K562 (cell line): Measurements from ENCODE around the gene ZFP36. TPM values are rescaled to one million over a fixed set of nuclear protein-coding genes. Genes with fewer than 3 reads are reported as not detected.

ENCODE experiments used
- BDP1 ChIP-seq: IDR thresholded peaks from 3 replicates; pipeline ENCODE4 v1.6.1; 2011; ENCODE audit not compliant: insufficient read length, insufficient read depth
- CGGBP1 ChIP-seq: fragments of 250-450 bp; sonication (Bioruptor Pico); IDR thresholded peaks from 2 replicates; pipeline ENCODE4 v1.9.0; 2021; ENCODE audit warnings: mild to moderate bottlenecking
- CTCF ChIP-seq, 3 experiments: IDR thresholded peaks in 2 of 3; conservative IDR thresholded peaks in 1 of 3; 2 replicates each; pipeline ENCODE4 v1.5.1; 2011 to 2012; ENCODE audit warnings: low read length in 3 of 3, mild to moderate bottlenecking in 3 of 3, control low read depth in 2 of 3, improper control_type of control experiment in 1 of 3, inconsistent platforms in 1 of 3, low read depth in 1 of 3, mixed read lengths in 1 of 3, moderate library complexity in 1 of 3; ENCODE audit not compliant: insufficient read depth in 2 of 3
- GABPA ChIP-seq: fragments of 200-800 bp; sonication (Bioruptor generic); conservative IDR thresholded peaks from 2 replicates; pipeline ENCODE4 v1.6.1; 2016; ENCODE audit warnings: low read depth, missing genetic modification characterization, missing compliant biosample characterization
- ID3 ChIP-seq, 2 experiments: fragments of 250-450 bp in 1 of 2; fragments of 450-650 bp in 1 of 2; sonication (Bioruptor Pico) in 1 of 2; IDR thresholded peaks; 2 replicates each; pipeline versions ENCODE4 v1.6.1 to v1.8.0; 2016 to 2021; ENCODE audit warnings: mild to moderate bottlenecking in 2 of 2, moderate library complexity in 2 of 2, missing compliant biosample characterization in 1 of 2, missing genetic modification characterization in 1 of 2
- MCM3 ChIP-seq: fragments of 450-650 bp; IDR thresholded peaks from 2 replicates; pipeline ENCODE4 v1.6.1; 2016
- MGA ChIP-seq: fragments of 450-650 bp; IDR thresholded peaks from 2 replicates; pipeline ENCODE4 v1.6.1; 2016; ENCODE audit warnings: mild to moderate bottlenecking, moderate library complexity
- NEUROD1 ChIP-seq: fragments of 150-350 bp; IDR thresholded peaks from 2 replicates; pipeline ENCODE4 v1.6.1; 2014; ENCODE audit warnings: borderline replicate concordance, low read length, low read depth; ENCODE audit not compliant: partially characterized antibody
- POLR3A ChIP-seq: IDR thresholded peaks from 2 replicates; pipeline ENCODE4 v1.6.1; 2011; ENCODE audit warnings: borderline replicate concordance, mild to moderate bottlenecking, moderate library complexity; ENCODE audit not compliant: insufficient read length, insufficient read depth; ENCODE audit errors: extremely low read depth
- RBM34 ChIP-seq: fragments of 200-400 bp; formaldehyde crosslinking; IDR thresholded peaks from 2 replicates; pipeline ENCODE4 v1.6.1; 2018; ENCODE audit warnings: low read length, borderline replicate concordance; ENCODE audit not compliant: insufficient read depth
- ZNF175 ChIP-seq: fragments of 200-800 bp; sonication (Bioruptor generic); IDR thresholded peaks from 2 replicates; pipeline ENCODE4 v1.6.1; 2016; ENCODE audit warnings: low read depth, mild to moderate bottlenecking, missing genetic modification characterization, missing compliant biosample characterization
- polyA plus RNA-seq, 8 experiments: library from polyadenylated mRNA; depleted of rRNA in 4 of 8; stranded (reverse) in 5 of 8; unstranded in 3 of 8; fragments of >200 nt; fragmentation: Nextera tagmentation in 2 of 8; fragmentation: Illumina TruSeq in 1 of 8; extraction: Ambion mirVana in 2 of 8; extraction: Trizol in 1 of 8; gene quantifications; 2 replicates each; pipeline versions ENCODE4 v1.2.1 to v1.2.3, GENCODE V29; 2011 to 2014; ENCODE audit warnings: inconsistent platforms in 1 of 8, missing spikeins in 1 of 8
- total RNA-seq, 7 experiments: library from RNA; depleted of rRNA in 6 of 7; stranded (reverse); fragments of >200 nt in 6 of 7; fragmentation: Illumina TruSeq in 2 of 7; extraction: Trizol in 2 of 7; gene quantifications; 2 replicates each; pipeline versions ENCODE4 v1.2.1 to v1.2.3, GENCODE V29; 2011 to 2021; ENCODE audit warnings: low replicate concordance in 1 of 7

The ZFP36 gene
- total and polyA plus RNA-seq, 9 of the 15 experiments (the other 6 are each of a cell fraction or from before 2014, with no cell fraction given), result 1.0 to 20.1 (median 3.5) TPM

GRCh38 chr19:39402346-39403300 lies 4.0 kb upstream of the ZFP36 start (continued):
- TF ChIP-seq MGA (peak; percentile 90), CGGBP1 (CRISPR knock-in tag) (no peak), POLR3A (no peak), BDP1 (no peak), GABPA (tag) (peak; percentile 87), NEUROD1 (peak; percentile 60), CTCF (IDR thresholded peaks at IDR 0.05 in 2 of 3, conservative IDR thresholded peaks at IDR 0.05 in 1 of 3; ENCODE audit: insufficient read depth in 2 of 3, low read depth in 1 of 3, low read length in 3 of 3) (no peak), RBM34 (no peak), ZNF175 (CRISPR knock-in tag) (no peak), MCM3 (no peak), ID3 (CRISPR knock-in tag; IDR thresholded peaks at IDR 0.05) (no peak), ID3 (tag; IDR thresholded peaks at IDR 0.05) (peak; percentile 92)
